Liver (tissue), 3 donors: ENCODE measurements around the gene GLRA3.

Experiments used
- EGR1 ChIP-seq, 2 donors: IDR thresholded peaks; 2 replicates each; pipeline ENCODE4 v1.6.1; 2016 to 2018; ENCODE audit warnings: antibody characterized with exemption in 2 of 2, low read depth in 2 of 2
- JUND ChIP-seq, 2 donors: IDR thresholded peaks; 2 replicates each; pipeline ENCODE4 v1.6.1; 2016; ENCODE audit warnings: antibody characterized with exemption in 2 of 2
- RXRA ChIP-seq, 2 donors: IDR thresholded peaks; 2 replicates each; pipeline ENCODE4 v1.6.1; 2017 to 2018; ENCODE audit warnings: antibody characterized with exemption in 2 of 2, mild to moderate bottlenecking in 1 of 2
- SP1 ChIP-seq: IDR thresholded peaks from 2 replicates; pipeline ENCODE4 v1.6.1; 2018; ENCODE audit warnings: antibody characterized with exemption, mild to moderate bottlenecking
- TAF1 ChIP-seq: conservative IDR thresholded peaks from 2 replicates; pipeline ENCODE4 v1.6.1; 2016; ENCODE audit warnings: antibody characterized with exemption, mild to moderate bottlenecking
- YY1 ChIP-seq: IDR thresholded peaks from 2 replicates; pipeline ENCODE4 v1.6.1; 2016; ENCODE audit warnings: antibody characterized with exemption, mild to moderate bottlenecking
- TF ChIP-seq, protein P1 (sequence below): IDR thresholded peaks from 2 replicates; pipeline ENCODE4 v1.6.1; 2016; ENCODE audit warnings: antibody characterized with exemption
- TF ChIP-seq, protein P2 (sequence below): fragments of 150-350 bp; IDR thresholded peaks from 2 replicates; pipeline ENCODE4 v1.5.1; 2017; ENCODE audit warnings: improper control_type of control experiment, low read depth, low read length; ENCODE audit not compliant: missing input control
- TF ChIP-seq, protein P3 (sequence below): IDR thresholded peaks from 2 replicates; pipeline ENCODE4 v1.6.1; 2016; ENCODE audit warnings: antibody characterized with exemption
- TF ChIP-seq, protein P4 (sequence below): IDR thresholded peaks from 2 replicates; pipeline ENCODE4 v1.6.1; 2016; ENCODE audit warnings: antibody characterized with exemption
- donor health status: healthy.
- donor health status: healthy.

DNA sequence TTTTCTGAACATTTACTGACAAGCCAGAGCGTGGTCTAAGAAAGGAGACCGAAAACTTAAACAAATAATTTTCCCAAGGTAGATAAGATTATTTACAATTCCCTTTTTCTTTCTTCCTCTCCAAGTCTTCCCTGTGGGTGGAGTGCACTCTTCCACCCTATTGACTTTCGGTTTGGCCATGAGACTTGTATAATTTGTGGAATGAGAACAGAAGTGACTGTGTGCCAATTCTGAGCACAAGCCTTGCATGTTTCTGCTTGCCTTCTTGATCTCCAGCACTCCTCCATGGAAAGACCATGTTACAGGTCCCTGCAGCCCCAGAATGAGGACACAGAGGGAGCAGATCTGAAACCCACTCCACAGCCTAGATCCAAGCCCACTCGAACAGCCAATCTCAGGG, 156.8 kb downstream of the GLRA3 start:
- TF ChIP-seq, protein P1, sequence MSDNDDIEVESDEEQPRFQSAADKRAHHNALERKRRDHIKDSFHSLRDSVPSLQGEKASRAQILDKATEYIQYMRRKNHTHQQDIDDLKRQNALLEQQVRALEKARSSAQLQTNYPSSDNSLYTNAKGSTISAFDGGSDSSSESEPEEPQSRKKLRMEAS = no peak
- TF ChIP-seq, protein P2, sequence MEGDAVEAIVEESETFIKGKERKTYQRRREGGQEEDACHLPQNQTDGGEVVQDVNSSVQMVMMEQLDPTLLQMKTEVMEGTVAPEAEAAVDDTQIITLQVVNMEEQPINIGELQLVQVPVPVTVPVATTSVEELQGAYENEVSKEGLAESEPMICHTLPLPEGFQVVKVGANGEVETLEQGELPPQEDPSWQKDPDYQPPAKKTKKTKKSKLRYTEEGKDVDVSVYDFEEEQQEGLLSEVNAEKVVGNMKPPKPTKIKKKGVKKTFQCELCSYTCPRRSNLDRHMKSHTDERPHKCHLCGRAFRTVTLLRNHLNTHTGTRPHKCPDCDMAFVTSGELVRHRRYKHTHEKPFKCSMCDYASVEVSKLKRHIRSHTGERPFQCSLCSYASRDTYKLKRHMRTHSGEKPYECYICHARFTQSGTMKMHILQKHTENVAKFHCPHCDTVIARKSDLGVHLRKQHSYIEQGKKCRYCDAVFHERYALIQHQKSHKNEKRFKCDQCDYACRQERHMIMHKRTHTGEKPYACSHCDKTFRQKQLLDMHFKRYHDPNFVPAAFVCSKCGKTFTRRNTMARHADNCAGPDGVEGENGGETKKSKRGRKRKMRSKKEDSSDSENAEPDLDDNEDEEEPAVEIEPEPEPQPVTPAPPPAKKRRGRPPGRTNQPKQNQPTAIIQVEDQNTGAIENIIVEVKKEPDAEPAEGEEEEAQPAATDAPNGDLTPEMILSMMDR = no peak
- TF ChIP-seq RXRA (IDR thresholded peaks at IDR 0.05) = no peak
- TF ChIP-seq, protein P3, sequence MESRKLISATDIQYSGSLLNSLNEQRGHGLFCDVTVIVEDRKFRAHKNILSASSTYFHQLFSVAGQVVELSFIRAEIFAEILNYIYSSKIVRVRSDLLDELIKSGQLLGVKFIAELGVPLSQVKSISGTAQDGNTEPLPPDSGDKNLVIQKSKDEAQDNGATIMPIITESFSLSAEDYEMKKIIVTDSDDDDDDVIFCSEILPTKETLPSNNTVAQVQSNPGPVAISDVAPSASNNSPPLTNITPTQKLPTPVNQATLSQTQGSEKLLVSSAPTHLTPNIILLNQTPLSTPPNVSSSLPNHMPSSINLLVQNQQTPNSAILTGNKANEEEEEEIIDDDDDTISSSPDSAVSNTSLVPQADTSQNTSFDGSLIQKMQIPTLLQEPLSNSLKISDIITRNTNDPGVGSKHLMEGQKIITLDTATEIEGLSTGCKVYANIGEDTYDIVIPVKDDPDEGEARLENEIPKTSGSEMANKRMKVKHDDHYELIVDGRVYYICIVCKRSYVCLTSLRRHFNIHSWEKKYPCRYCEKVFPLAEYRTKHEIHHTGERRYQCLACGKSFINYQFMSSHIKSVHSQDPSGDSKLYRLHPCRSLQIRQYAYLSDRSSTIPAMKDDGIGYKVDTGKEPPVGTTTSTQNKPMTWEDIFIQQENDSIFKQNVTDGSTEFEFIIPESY = no peak
- TF ChIP-seq JUND (IDR thresholded peaks at IDR 0.05) = no peak
- no peak for TF ChIP-seq TAF1
- no peak for TF ChIP-seq EGR1 (IDR thresholded peaks at IDR 0.05; ENCODE audit: low read depth in 2 of 2)
- TF ChIP-seq, protein P4, sequence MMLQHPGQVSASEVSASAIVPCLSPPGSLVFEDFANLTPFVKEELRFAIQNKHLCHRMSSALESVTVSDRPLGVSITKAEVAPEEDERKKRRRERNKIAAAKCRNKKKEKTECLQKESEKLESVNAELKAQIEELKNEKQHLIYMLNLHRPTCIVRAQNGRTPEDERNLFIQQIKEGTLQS = no peak
- TF ChIP-seq YY1 = no peak
- no peak for TF ChIP-seq SP1
